DMS 273 (cell line): ENCODE measurements around the gene MMP20.
A peak's percentile ranks its signal among the peaks of the same experiment; 100 is the strongest.
"Not testable (repeated sequence)": the region's sequence is repeated elsewhere in the genome, so short reads cannot be mapped to it uniquely, and the experiment has no call there.

ENCODE experiments used
- DNase-seq: peaks from one replicate; lab custom pipeline; 2025; ENCODE audit not compliant: unreplicated experiment; lab: John Stamatoyannopoulos, UW

Gene MMP20, protein sequence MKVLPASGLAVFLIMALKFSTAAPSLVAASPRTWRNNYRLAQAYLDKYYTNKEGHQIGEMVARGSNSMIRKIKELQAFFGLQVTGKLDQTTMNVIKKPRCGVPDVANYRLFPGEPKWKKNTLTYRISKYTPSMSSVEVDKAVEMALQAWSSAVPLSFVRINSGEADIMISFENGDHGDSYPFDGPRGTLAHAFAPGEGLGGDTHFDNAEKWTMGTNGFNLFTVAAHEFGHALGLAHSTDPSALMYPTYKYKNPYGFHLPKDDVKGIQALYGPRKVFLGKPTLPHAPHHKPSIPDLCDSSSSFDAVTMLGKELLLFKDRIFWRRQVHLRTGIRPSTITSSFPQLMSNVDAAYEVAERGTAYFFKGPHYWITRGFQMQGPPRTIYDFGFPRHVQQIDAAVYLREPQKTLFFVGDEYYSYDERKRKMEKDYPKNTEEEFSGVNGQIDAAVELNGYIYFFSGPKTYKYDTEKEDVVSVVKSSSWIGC

DNA sequence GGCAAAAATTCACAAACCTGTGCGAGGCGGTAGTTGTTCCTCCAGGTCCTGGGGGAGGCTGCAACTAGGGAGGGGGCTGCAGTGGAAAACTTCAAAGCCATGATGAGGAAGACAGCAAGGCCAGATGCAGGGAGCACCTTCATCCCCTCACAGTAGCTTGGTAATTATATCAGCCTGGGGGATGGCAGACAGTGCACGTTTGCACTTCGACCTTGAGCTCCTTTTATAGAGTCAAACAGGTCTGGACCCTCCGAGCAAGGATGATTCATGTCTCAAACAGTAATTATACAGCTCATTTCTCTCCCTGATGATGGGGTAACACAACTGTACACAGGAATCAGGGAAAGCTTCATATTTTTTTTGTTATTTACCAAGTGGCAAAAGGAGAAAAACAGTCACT, at the start of gene MMP20:
Gene MMP20, minus strand, starts transcription at position 156 of the 400 bp plus-strand sequence. Its CDS starts 13 bp downstream, at position 143.
- DNase-seq: no peak

DNA sequence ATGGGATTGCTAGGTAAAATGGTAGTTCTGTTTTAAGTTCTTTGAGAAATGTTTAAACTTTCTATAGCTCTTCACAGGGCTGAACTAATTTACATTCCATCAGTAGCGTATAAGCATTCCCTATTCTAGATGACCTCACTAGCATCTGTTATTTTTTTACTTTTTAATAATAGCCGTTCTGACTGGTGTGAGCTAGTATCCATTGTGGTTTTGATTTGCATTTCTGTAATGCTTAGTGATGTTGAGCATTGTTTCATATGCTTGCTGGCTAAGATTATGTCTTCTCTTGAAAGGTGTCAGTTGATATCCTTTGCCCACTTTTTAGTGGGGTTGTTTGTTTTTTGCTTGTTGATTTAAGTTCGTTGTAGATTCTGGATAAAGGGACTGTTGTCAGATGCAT, 44.5 kb upstream of the MMP20 start:
- no peak for DNase-seq

DNA sequence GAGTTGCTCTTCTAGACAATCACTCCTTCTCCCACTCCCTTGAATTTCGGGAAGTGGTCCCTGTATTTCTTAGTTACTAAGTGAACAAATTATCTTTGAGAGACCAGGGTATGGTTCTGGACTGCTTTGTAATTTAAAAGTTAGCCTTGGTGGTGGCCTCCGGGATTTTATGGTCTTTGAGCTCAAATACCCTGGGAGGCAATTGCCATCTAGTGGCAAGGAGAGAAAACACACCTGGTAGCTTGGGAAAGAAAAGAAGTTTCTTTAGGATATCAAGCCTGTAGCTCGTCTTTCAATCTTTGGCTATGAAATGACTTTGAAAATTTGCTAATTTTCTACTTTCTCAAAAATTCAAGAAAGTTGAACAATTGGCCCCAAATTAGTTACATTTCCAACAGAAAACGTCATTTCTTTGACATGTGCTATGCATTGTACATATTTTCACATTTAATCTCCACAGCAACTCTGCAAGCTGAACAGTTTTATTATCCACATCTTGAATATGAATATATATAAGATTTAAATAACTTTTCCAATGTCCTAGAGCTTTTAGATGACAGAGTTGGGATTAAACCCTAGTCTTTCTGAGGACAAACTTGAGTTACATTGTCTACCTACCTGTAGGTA, 41.3 kb upstream of the MMP20 start:
- peak; percentile 31 for DNase-seq

DNA sequence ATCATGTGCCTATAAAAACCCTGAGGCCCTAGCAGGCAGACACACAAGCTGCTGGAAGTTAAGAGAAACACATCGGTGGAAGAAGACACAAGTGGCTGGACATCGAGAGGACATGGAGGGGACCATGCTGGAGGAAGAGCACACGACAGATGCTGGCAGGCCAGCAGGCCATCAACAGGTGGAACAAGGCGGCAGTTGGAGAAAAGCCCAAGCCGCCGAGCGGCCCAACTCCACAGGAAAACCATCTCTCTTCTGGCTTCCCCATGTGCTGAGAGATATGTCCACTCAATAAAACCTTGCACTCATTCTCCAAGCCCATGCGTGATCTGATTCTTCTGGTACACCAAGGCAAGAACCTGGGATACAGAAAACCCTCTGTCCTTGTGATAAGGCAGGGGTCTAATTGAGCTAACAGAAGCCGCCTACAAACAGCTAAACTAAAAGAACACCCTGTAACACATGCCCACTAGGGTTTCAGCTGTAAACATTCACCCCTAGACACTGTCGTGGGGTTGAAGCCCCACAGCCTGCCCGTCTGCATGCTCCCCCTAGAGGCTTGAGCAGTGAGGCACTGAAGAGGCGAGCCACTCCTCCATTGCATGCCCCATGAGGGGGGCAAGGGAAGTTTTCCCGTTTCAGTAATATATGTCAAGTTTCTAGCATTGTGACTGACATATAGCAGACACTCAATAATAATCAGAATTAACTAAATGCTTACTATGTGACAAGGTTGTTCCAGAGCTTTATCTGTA, 39.0 kb upstream of the MMP20 start:
- DNase-seq: peak; percentile 4

DNA sequence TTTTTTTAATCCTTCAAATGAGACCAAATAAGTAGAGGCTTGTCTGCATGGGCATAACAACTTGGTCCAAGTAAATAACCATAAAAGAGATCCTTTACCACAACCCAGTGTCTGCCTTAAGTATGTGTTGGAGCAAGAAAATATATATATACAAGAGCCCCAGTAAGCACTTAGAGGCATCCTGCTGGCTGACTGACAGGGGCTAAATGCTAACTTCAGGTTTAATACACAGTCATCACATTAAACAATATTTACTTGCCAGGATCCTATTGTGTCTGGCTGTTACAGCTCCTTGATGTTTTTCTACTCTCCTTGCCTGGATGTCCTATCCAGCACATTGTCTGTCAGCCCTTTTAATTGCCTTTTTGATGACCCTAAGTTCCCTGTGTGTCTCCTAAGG, 37.5 kb upstream of the MMP20 start:
- DNase-seq: no peak

DNA sequence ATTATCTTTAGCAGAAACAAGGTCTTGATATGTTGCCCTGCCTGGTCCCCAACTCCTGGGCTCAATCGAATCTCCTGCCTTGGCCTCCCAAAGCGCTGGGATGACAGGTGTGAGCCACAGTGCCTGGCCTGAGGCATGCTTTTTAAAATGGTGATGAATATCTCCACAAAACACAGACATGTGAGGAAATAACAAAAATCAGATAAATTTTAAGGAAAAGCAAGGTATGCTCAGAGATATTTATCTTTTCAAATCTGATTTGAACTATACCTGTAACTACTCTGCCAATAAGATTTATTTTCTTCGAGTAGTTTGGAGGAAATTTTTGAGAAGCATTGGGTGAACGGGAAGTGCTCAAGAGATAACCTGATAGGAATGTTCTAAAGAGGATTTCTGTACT, 35.9 kb upstream of the MMP20 start:
- no peak for DNase-seq

DNA sequence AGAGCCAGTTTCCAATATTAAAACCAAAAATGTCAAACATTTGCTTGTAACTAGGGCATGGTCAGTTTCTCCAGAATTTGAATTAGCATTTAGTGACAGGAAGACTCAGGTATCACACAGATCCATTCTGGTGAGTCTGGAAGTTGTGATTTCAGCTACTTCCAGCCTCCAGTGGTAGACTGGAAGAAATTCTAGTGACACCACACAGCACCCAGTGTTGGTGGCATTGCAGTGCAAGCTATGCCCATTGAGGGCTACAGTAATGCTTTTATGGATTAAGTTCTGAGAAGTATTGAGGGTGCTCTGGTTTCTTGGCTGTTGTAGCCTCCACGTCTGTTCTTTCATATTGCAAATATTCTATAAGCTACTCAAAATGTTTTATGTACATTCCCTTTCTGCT, 31.4 kb upstream of the MMP20 start:
- DNase-seq: no peak

DNA sequence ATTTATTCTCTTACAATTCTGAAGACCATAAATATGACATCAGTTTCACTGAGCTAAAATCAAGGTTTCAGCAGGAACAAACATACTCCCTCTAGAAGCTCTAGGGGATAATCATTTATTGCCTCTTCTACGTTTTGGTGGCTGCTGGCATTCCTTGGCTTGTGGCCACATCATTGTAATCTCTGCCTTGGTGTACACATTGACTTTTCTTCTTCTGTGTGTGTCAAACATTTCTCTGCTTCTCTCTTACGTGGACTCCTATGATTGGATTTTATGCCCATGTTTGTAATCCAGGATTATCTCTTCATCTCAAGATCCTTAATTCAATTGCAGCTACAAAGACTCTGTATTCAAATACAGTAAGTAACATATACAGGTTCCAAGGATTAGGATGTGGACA, 30.4 kb upstream of the MMP20 start:
- no peak for DNase-seq

DNA sequence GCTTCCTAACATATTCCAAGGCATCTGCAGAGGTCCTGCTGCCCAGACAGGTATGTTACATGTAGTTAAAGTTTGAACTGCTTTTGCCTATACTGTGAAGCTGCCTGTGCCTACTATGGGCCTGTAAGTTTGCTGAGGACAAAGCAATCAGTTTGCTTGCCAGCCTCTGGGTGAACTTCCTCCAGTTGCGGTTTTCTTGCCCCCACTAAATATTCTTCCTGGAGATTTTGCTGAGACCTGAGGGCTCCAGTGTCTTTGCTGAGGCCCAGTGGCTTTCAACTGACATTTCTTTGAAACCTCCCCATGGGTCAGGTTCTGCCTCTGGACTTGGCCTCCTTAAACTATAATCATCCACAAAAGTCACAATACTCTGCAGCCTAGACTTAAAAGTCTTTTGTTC, 29.6 kb upstream of the MMP20 start:
- no peak for DNase-seq

DNA sequence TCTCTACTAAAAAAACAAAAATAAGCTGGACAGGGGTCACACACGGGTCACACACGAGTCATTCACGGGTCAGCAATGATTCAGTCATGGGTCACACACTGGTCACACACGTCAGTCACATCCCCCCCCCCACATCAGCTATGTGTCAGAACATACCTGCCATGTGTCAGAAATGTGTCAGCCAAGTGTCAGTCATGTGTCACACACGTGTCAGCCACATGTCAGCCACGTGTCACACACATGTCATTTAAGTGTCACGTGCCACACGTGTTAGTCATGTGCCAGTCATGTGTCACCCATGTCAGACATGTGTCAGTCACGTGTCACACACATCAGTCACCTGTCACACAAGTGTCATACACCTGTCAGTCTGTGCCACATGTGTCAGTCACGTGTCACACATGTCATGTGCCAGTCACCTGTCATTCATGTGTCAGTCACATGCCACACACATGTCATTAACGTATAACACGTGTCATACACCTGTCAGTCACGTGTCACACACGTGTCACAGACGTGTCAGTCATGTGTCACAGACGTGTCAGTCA, 28.7 kb upstream of the MMP20 start:
- no peak for DNase-seq

DNA sequence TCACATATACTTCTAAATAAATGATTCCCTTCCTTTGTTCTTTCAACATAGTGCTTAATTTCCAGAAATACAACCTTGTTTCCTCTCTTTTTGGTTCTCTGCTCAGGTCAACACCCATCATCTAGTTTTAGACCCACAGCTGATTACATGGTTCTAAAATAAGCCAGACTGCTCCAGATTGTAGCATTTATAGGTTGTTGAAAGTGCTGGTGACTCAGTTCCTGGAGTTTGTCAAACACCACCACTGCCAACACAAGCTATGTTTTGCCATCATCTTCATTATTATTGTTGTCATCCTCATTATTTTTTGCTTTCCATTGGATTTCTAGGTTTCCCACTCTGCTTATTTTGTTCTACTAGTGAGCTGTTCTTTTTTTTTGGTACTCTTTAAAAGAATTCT, 22.3 kb upstream of the MMP20 start:
- DNase-seq: no peak

DNA sequence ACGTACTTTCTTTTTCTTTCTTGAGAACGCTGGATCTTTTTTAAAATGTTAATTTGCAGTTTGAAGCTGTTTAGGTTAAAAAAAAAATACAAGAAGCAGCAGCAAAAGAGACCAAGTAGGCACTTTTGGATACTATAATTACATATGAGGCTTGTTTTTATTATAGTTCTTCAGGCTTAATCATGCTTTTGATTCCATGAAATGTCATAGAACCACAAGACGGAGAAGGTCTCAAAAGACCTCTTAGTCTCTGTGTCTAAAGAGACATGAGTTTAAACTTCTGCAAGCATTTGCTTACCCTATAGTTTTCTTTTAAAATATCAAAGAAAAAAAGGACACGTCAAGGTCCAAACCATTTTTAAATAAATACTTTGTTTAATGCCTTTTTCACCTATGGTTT, 18.8 kb upstream of the MMP20 start:
- DNase-seq: no peak

DNA sequence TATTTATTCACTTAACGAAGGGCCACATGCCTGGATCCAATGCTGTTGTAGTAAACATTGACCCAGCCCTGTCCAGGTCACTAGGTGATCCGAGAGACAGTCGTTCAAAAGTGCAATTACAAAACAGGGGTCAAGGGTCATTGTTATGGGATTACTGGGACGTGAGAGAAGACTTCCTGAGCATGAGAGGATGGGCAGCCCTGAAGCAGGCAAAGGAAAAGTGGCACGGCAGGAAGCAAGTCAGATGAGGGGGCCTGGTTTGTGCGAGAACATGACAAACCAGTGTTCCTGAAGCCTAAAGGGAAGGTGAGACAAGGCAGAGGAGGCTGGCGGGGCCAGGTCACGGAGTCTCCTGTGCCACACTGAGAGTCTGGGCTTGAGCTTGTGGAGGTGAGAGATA, 15.8 kb upstream of the MMP20 start:
- DNase-seq: no peak

DNA sequence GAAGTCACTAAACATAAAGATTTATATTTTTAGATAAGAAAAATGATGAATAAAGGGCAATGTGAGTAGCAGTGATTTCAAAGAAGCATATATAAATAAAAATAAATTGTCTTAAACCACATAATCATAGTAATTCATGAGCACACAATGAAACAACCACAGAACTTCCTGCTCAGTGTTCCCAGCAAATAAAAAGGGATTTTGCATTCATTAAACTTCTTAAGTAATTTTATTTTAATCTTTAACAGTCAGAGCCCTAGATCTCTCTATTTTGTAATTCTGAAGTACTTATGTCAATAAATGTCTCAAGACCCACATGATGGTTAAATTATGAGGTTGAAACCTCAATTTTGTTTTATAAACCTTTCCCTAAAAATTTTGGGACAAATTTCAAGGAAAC, 14.5 kb upstream of the MMP20 start:
- no peak for DNase-seq

DNA sequence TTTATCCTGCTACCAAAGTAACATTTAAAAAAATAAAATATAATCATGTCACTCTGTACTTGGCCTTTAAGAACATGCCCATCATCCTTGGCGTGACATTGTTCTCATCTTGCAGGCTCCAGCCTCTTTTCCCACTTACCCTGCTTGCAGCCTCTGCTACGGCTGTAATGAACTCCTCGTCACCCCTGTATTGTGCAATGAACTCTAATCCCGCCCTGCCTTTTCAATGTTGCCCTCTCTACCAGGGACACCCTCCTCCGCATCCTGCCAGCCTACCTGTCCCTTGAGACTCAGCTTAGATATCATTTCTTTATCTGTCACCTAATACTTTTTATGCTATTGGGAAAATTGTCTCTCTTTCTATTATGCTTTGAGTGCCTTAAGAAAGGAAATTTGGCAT, 12.6 kb upstream of the MMP20 start:
- no peak for DNase-seq

DNA sequence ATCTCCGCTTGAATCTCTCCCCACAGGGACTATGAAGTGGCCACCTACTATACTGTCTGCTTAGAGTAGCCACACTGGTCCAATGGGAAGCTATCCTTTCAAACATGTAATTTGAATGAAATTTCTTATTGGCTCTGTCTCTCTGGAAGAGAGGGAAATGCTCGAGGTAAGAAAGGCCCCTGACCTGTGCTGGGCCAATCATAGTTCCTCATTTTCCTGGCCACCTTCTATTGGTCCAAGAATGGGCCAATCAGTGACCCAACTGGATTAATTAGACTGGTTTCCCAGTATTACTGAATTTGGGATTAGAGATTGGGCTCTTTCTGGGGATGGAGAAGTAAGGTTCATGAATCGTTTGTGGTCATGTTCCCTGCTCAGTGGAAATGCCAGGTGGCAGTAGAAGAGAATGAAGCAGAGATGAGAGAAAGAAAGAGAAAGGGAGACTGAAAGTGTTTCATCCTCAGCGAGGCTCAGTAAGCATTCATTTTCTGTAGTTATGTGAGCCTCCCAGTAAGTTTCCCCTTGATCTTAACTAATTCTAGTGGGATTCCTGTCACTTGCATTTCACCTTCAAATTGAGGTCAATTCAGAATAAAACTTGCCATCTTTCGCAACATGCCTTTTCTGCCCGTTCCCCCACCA, 8.4 kb upstream of the MMP20 start:
- DNase-seq: no peak

DNA sequence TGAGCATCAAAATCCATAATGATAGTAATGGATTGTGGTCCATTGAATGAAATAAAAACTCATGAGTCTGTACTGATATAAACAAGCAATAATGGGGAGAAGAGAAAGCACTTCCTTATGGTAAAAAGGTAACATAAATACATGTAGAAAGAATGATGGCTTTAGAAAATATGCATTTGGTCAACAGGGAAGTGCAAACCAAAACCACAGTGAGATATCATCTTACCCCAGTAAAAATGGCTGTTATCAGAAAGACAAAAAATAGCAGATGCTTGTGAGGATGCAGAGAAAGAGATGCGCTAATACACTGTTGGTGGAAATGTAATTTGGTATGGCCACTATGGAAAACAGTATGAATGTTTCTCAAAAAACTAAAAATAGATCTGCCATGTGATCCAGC, 6.9 kb upstream of the MMP20 start:
- DNase-seq: no peak

DNA sequence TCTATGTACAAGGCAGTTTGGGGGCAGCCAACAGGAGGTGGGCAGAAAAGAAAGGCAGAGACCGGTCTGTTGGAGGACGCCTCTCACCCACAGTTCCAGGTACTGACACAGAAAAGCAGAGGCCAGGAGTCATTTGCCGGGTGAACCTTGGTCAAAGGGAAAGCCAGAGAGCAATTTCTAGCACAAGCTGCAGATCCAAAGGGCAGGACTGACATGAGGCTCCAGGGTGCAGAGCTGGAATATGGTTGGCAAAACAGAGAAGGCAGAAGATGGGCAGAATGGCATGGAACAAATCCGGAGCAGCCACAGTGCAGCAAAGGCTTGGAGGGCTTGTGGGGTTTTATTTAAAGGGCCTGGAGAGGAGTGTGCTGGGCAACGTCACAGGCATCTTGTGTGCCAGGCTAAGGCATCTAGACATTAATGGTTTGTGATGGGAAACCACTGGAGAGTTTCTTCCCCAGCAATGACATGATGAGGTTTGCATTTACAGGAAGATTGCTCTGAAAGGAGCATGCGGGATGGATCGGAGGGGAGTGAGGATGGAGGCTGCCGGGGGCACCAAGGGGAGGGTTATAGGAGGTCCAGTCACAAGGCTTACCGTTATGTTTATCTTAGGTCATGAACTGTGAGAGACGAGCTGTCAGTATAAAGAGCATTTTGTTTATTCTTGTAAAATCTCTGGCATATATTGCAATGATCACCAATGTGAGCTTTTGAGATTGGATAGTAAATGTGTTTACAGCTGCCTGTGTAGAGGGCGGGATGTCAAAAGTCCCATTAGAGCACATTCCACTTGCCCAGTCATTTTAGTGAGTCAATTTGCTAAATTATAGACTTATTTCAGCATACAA, 5.7 kb upstream of the MMP20 start:
- no peak for DNase-seq

DNA sequence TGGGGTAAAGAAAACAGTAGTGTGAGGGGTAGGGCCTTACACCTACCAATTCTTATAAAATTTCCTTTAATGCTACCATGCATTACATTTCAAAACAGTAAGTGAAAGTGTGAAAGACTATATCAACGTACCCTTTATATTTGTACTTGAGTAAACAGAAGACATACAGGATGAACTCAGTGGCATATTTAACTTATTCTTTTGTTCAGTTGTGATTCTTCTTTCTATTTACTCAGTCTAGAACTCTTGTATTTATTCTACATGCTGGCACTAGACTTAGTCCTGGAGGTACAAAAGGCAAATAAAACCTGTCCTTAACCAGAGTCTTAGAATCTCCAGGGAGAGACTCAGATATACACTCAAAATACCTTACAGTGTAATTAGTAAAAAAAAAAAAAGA, 4.8 kb upstream of the MMP20 start:
- DNase-seq: not testable (repeated sequence)

DNA sequence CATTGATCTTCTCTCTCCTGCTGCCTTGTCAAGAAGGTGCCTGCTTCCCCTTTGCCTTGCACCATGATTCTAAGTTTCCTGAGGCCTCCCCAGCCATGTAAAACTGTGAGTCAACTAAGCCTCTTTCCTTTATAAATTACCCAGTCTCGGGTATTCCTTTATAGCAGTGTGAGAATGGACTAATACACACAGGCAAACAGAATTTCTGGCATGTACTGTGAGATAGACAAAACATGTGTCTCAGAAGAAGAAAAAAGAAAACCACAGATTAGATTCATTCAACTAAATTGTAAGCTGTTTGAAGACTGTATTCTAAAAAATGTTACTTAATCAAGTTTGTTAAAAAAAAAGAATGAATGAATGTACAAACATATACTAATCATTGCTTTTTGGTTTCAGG, 1.5 kb upstream of the MMP20 start:
- no peak for DNase-seq
